MM.1S (cell line): ENCODE results near the gene SLC18B1.

Experiments used
- DNase-seq: peaks from one replicate; pipeline ENCODE4 v3.0.0-alpha.2; 2015
- H2AFZ ChIP-seq: fragments of 300-600 bp; sonication (generic); 2 replicates; pipeline ENCODE4 v1.6.0; 2016; ENCODE audit warnings: antibody characterized with exemption, low read length
- H3F3A ChIP-seq: fragments of 300-600 bp; sonication (generic); 2 replicates; pipeline ENCODE4 v1.6.1; 2016; ENCODE audit warnings: mild to moderate bottlenecking, antibody characterized with exemption, low read length, moderate library complexity, mixed read lengths; ENCODE audit not compliant: insufficient read depth
- H3K27ac ChIP-seq: fragments of 300-600 bp; sonication (generic); 2 replicates; pipeline ENCODE4 v1.5.1; 2016; ENCODE audit warnings: mild to moderate bottlenecking, low read length
- H3K27me3 ChIP-seq: fragments of 300-600 bp; sonication (generic); replicated peaks from 2 replicates; pipeline ENCODE4 v1.6.0; 2016; ENCODE audit warnings: low read length; ENCODE audit not compliant: insufficient read depth
- H3K36me3 ChIP-seq: fragments of 300-600 bp; sonication (generic); replicated peaks from 2 replicates; pipeline ENCODE4 v1.6.1; 2016; ENCODE audit warnings: mild to moderate bottlenecking, low read length, mixed read lengths; ENCODE audit not compliant: insufficient read depth
- H3K4me1 ChIP-seq: fragments of 300-600 bp; sonication (generic); 2 replicates; pipeline ENCODE4 v1.6.1; 2016; ENCODE audit warnings: low read length, mixed read lengths
- H3K4me2 ChIP-seq: fragments of 300-600 bp; sonication (generic); 2 replicates; pipeline ENCODE4 v1.6.0; 2016; ENCODE audit warnings: low read depth, low read length
- H3K4me3 ChIP-seq: fragments of 300-600 bp; sonication (generic); 2 replicates; pipeline ENCODE4 v1.5.1; 2016; ENCODE audit warnings: low read length, mixed read lengths
- H3K79me2 ChIP-seq: fragments of 300-600 bp; sonication (generic); 2 replicates; pipeline ENCODE4 v1.6.1; 2016; ENCODE audit warnings: mixed run types, low read length, mixed read lengths
- H3K9ac ChIP-seq: fragments of 300-600 bp; sonication (generic); 2 replicates; pipeline ENCODE4 v1.6.1; 2016; ENCODE audit warnings: low read length, mixed read lengths
- H3K9me2 ChIP-seq: fragments of 300-600 bp; sonication (generic); replicated peaks from 2 replicates; pipeline ENCODE4 v1.6.1; 2016; ENCODE audit warnings: mild to moderate bottlenecking, low read length, mixed read lengths; ENCODE audit not compliant: insufficient read depth
- H3K9me3 ChIP-seq: fragments of 300-600 bp; sonication (generic); replicated peaks from 2 replicates; pipeline ENCODE4 v1.6.1; 2016; ENCODE audit warnings: mild to moderate bottlenecking, low read length, mixed read lengths; ENCODE audit not compliant: insufficient read depth
- H4K20me1 ChIP-seq: fragments of 300-600 bp; sonication (generic); 2 replicates; pipeline ENCODE4 v1.6.1; 2016; ENCODE audit warnings: mild to moderate bottlenecking, low read length, moderate library complexity, mixed read lengths; ENCODE audit not compliant: insufficient read depth
- CTCF ChIP-seq: fragments of 300-600 bp; sonication (generic); IDR thresholded peaks from 2 replicates; pipeline ENCODE4 v1.5.1; 2016; ENCODE audit warnings: antibody characterized with exemption, low read length, mixed read lengths
- EZH2 ChIP-seq: fragments of 300-600 bp; sonication (generic); optimal IDR thresholded peaks from 2 replicates; pipeline ENCODE3; 2017; ENCODE audit warnings: low read depth, mild to moderate bottlenecking, antibody characterized with exemption, low read length, mixed read lengths
- EZH2phosphoT487 ChIP-seq: fragments of 300-600 bp; sonication (generic); IDR thresholded peaks from 2 replicates; pipeline ENCODE4 v1.6.1; 2018; ENCODE audit warnings: antibody characterized with exemption, low read length

The SLC18B1 gene

GRCh38 chr6:132731086-132731485 lies 67.4 kb downstream of the SLC18B1 start:
- H3K79me2 ChIP-seq: no peaks in the 10 kb centered on the region
- no peaks in the 10 kb centered on the region for H3K9me2 ChIP-seq
- H4K20me1 ChIP-seq: no peaks in the 10 kb centered on the region
- H3K9ac ChIP-seq: no peak overlapping the region
- H3K9me3 ChIP-seq: no peaks in the 10 kb centered on the region
- no peaks in the 10 kb centered on the region for H3K36me3 ChIP-seq
- no peak overlapping the region for H3K4me2 ChIP-seq
- no peak for DNase-seq
- H3K4me1 ChIP-seq: no peaks in the 10 kb centered on the region
- H2AFZ ChIP-seq: no peak overlapping the region
- no peaks in the 10 kb centered on the region for H3K27me3 ChIP-seq
- TF ChIP-seq EZH2 (no peak), CTCF (no peak), EZH2phosphoT487 (no peak)
- no peak overlapping the region for H3K4me3 ChIP-seq
- H3F3A ChIP-seq: no peaks in the 10 kb centered on the region
- no peak overlapping the region for H3K27ac ChIP-seq

GRCh38 chr6:132730560-132730959 lies 67.9 kb downstream of the SLC18B1 start:
- Histone ChIP-seq H3K4me3 (no peak overlapping the region), H3K27ac (no peak overlapping the region), H3K4me1 (no peaks in the 10 kb centered on the region), H3K27me3 (no peaks in the 10 kb centered on the region), H3K9me3 (no peaks in the 10 kb centered on the region), H3K9ac (no peak overlapping the region), H3K79me2 (no peaks in the 10 kb centered on the region), H2AFZ (no peak overlapping the region), H3K36me3 (no peaks in the 10 kb centered on the region), H4K20me1 (no peaks in the 10 kb centered on the region), H3K9me2 (no peaks in the 10 kb centered on the region), H3K4me2 (no peak overlapping the region), H3F3A (no peaks in the 10 kb centered on the region)
- DNase-seq: no peak
- TF ChIP-seq EZH2 (no peak), EZH2phosphoT487 (no peak), CTCF (no peak)

DNA sequence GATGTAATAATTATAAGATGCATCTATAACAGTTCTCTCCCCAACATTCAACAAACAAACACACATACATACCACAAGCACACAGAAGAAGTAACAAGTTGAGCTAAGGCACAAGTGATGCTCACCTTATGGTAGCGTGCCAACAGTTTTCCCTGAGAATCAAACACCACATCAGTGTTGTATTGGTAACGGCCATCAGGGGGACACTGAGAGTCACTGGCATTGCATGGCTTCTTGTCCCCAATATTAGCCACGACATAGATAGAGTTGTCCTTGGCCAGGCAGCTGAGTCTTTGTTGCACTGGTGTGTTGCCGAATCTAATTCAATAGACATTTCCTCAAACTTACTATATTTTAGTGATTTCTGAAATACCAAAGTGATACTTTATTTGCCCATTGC lies 69.8 kb downstream of the SLC18B1 start:
- no peak overlapping the region for H2AFZ ChIP-seq

More for the DNA sequence above, 69.8 kb downstream of the SLC18B1 start:
- Histone ChIP-seq H3K27ac (no peak overlapping the region), H3K4me1 (no peaks in the 10 kb centered on the region), H3K4me2 (no peak overlapping the region), H3K9me3 (no peaks in the 10 kb centered on the region), H3K79me2 (no peaks in the 10 kb centered on the region), H4K20me1 (no peaks in the 10 kb centered on the region), H3K9me2 (no peaks in the 10 kb centered on the region), H3K27me3 (no peaks in the 10 kb centered on the region), H3F3A (no peaks in the 10 kb centered on the region), H3K4me3 (no peak overlapping the region), H3K9ac (no peak overlapping the region), H3K36me3 (no peaks in the 10 kb centered on the region)
- DNase-seq: no peak
- TF ChIP-seq EZH2 (no peak), CTCF (peak; percentile 5; the same call in 1 of the 2 replicates)
